ENCODE measurements around the gene MRPS18C.
"Not testable (repeated sequence)": the region's sequence is repeated elsewhere in the genome, so short reads cannot be mapped to it uniquely, and the experiment has no call there.

Gene MRPS18C

DNA sequence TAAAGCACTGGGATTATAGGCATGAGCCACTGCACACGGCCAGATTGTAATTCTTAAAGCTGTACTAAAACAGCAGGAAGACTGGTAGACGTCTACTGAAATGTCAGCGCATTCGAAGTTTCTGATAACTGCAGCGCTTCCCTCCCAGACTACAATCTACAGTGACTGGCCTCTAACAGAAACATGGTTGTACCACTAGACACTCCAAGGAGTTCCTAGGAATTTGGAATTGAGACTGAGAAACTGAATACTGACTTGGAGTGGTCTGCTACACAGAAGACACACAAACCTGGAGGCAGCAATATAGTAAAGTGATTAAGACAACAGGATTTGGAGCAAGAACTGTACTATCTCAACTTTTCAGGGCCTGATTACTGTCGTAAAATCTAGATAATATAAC is 1.2 kb upstream of the MRPS18C start:
- Histone ChIP-seq H3K9ac (ENCODE audit: low read depth, low read length) (peak overlapping the region; percentile 95), H3K27ac (ENCODE audit: low read length) (no peak overlapping the region), H3K27me3 (ENCODE audit: insufficient read depth, low read length) (no peaks in the 10 kb centered on the region), H3K36me3 (ENCODE audit: insufficient read depth, low read depth, low read length) (peaks cover 41% of the 10 kb centered on the region), H3K4me3 (ENCODE audit: low read length) (peak overlapping the region; percentile 95), H3K9me3 (ENCODE audit: insufficient read depth, low read depth, low read length) (no peaks in the 10 kb centered on the region), H3K4me1 (ENCODE audit: insufficient read depth, low read length) (0 out of 2 replicates have a peak, but pooled peaks cover 2% of the 10 kb centered on the region)

DNA sequence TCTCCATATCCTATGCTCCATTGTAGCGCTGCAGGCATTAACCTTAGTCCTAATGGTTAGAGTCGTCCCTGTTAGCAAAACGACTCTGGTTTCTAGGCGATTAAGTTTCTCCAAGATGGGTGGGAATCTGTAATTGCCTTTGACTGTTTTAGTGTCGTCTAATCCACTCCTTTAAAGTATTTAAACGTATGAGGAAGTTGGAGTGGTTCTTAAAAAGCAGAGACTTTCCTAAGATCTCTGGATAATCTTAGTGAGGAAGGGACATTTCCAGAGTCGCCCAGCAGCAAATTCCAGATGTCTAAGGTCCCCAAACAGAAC is 285 bp downstream of the MRPS18C start:
- Histone ChIP-seq H3K27ac (ENCODE audit: low read length) (no peak overlapping the region), H3K4me1 (ENCODE audit: insufficient read depth, low read length) (0 out of 2 replicates have a peak, but pooled peaks cover 2% of the 10 kb centered on the region), H3K9ac (ENCODE audit: low read depth, low read length) (peak overlapping the region; percentile 95), H3K4me3 (ENCODE audit: low read length) (peak overlapping the region; percentile 95), H3K9me3 (ENCODE audit: insufficient read depth, low read depth, low read length) (no peaks in the 10 kb centered on the region), H3K27me3 (ENCODE audit: insufficient read depth, low read length) (no peaks in the 10 kb centered on the region), H3K36me3 (ENCODE audit: insufficient read depth, low read depth, low read length) (peaks cover 55% of the 10 kb centered on the region)

DNA sequence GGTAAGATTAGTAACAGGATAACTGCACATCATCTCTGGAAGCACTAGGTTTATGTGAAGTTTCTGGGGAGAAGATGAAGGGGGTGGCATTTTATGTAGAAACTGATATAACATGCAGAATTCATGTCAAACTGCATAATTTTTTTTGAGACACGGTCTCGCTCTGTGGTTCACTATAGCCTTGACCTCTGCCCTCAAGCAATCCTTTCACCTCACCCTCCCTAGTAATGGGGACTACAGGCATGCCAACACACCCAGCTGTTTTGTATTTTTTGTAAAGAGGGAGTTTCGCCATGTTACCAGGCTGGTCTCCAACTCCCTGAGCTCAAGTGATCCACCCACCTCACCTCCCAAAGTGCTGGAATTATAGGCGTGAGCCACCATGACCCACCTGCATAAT is 17.6 kb downstream of the MRPS18C start:
- Histone ChIP-seq H3K27me3 (ENCODE audit: insufficient read depth, low read length) (no peaks in the 10 kb centered on the region), H3K4me1 (ENCODE audit: insufficient read depth, low read length) (no peaks in the 10 kb centered on the region), H3K27ac (ENCODE audit: low read length) (no peak overlapping the region), H3K9me3 (ENCODE audit: insufficient read depth, low read depth, low read length) (no peaks in the 10 kb centered on the region), H3K9ac (ENCODE audit: low read depth, low read length) (no peak overlapping the region), H3K36me3 (ENCODE audit: insufficient read depth, low read depth, low read length) (peaks cover 25% of the 10 kb centered on the region), H3K4me3 (ENCODE audit: low read length) (no peak overlapping the region)

DNA sequence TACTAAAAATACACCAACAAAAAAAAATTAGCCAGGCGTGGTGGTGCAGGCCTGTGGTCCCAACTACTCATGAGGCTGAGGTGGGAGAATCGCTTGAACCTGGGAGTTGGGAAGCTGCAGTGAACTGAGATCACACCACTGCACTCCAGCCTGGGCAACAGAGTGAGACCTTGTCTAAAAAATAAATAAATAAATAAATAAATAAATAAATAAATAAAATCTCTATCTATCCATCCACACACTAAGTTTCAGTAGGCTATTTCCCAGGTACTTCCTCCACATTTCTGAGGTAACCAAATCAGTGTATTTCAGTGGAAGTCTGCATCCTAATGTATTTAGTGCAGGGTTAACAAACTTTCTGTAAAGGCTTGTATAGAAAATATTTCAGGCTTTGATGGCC is 18.1 kb downstream of the MRPS18C start:
- no peaks in the 10 kb centered on the region for H3K9me3 ChIP-seq (ENCODE audit: insufficient read depth, low read depth, low read length)
- no peak overlapping the region for H3K27ac ChIP-seq (ENCODE audit: low read length)
- no peak overlapping the region for H3K4me3 ChIP-seq (ENCODE audit: low read length)
- no peaks in the 10 kb centered on the region for H3K27me3 ChIP-seq (ENCODE audit: insufficient read depth, low read length)
- no peaks in the 10 kb centered on the region for H3K4me1 ChIP-seq (ENCODE audit: insufficient read depth, low read length)
- H3K9ac ChIP-seq (ENCODE audit: low read depth, low read length): no peak overlapping the region
- peaks cover 19% of the 10 kb centered on the region for H3K36me3 ChIP-seq (ENCODE audit: insufficient read depth, low read depth, low read length)

DNA sequence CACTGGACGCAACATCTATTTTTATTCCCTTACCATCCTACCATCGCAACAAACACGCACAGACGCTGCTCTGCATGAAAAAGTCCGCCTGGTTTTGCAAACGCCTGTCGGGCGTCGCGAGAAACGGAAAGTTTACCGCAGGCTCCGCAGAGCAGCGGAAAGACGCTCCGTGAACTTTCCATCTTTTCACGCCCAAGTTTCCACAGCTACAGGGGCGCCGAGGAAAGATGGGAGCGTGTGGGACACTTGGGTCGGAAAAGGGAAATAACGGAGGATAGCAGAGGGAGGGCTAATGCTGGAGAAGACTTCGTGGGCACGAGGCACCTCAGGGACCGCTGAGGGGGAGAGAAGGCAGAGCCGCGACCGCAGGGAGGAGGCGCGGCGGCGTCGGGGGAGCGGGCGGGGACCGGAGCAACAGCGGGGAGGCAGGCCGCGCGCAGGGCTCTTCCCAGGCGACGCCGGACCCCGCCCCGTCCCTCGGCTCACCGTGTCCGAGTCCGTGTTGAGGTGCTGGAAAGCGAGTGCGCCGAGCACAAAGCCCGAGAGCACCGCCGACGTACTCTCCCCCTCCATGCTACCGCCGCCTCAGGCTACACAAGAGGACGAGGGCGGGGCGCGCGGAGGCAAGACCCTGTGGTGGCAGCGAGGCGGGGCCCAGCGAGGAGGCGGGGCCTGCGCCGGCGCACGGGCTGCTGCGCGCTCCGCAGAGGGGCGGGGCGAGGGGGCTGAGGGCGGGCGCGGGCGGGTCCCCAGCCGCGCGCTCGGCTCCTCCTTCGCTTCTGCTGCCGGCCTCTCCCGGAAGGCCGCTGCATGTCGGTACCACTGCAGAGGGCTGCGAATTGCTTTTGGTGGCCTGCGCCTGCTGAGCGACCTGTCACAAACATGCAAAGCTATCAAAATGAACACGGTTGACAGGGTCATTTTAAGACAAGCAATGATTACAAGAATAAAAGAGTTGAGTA is 28.9 kb downstream of the MRPS18C start, which contains the start of gene ABRAXAS1:
Gene ABRAXAS1 (minus strand): TSS at position 601 of the 962 bp plus-strand sequence. CDS start 28 bp downstream, at position 573.
- Histone ChIP-seq H3K27ac (ENCODE audit: low read length) (no peak within 1 kb of the TSS), H3K4me3 (ENCODE audit: low read length) (peak within 1 kb of the TSS; percentile 80), H3K27me3 (ENCODE audit: insufficient read depth, low read length) (peaks cover 9% of the 10 kb centered on the region; the same call in 1 of the 2 replicates), H3K9me3 (ENCODE audit: insufficient read depth, low read depth, low read length) (no peaks in the 10 kb centered on the region), H3K9ac (ENCODE audit: low read depth, low read length) (peak within 1 kb of the TSS; percentile 70; the same call in 1 of the 2 replicates), H3K4me1 (ENCODE audit: insufficient read depth, low read length) (peaks cover 5% of the 10 kb centered on the region; the same call in 1 of the 2 replicates), H3K36me3 (ENCODE audit: insufficient read depth, low read depth, low read length) (peaks cover 9% of the 10 kb centered on the region; the same call in 1 of the 2 replicates)

DNA sequence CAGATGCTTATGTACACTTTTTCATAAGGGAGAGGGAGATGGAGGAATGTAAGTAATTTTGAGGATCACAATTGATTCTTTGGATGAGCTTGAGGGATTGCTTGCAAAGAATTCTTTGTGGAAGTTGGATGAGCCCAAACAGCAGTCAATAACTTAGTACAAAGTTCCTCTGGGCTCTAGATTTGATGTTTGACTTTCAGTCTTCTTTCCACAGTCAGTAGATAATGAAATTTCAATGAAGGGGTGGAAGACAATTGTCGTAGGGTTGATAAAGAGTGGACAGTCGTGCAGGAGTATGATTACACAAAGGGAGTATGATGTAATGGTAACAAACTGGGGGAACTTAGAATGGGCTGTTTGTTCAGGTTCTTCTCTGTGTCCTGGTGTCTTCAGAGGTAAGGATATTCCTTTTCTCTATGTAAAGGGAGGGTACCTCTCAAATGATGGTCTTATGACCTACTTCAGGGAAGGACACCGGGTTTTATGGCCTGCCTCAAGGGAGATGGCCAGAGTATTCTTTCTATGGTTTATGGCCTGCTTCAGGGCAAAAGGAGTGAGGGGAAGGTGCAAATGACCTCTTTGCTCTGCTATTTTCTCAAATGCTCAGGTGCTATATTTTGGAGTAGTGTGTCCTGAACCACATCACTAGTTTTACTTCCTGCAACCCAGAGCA is 30.7 kb downstream of the MRPS18C start:
- H3K27me3 ChIP-seq (ENCODE audit: insufficient read depth, low read length): peaks cover 9% of the 10 kb centered on the region; the same call in 1 of the 2 replicates
- H3K4me1 ChIP-seq (ENCODE audit: insufficient read depth, low read length): peaks cover 5% of the 10 kb centered on the region; the same call in 1 of the 2 replicates
- H3K36me3 ChIP-seq (ENCODE audit: insufficient read depth, low read depth, low read length): no peaks in the 10 kb centered on the region
- no peak overlapping the region for H3K9ac ChIP-seq (ENCODE audit: low read depth, low read length)
- no peak overlapping the region for H3K4me3 ChIP-seq (ENCODE audit: low read length)
- no peak overlapping the region for H3K27ac ChIP-seq (ENCODE audit: low read length)
- no peaks in the 10 kb centered on the region for H3K9me3 ChIP-seq (ENCODE audit: insufficient read depth, low read depth, low read length)

- Histone ChIP-seq H3K9ac (ENCODE audit: low read depth, low read length) (no peak overlapping the region), H3K36me3 (ENCODE audit: insufficient read depth, low read depth, low read length) (no peaks in the 10 kb centered on the region), H3K4me1 (ENCODE audit: insufficient read depth, low read length) (peaks cover 5% of the 10 kb centered on the region; the same call in 1 of the 2 replicates), H3K27me3 (ENCODE audit: insufficient read depth, low read length) (no peaks in the 10 kb centered on the region), H3K27ac (ENCODE audit: low read length) (no peak overlapping the region), H3K9me3 (ENCODE audit: insufficient read depth, low read depth, low read length) (no peaks in the 10 kb centered on the region), H3K4me3 (ENCODE audit: low read length) (no peak overlapping the region)
Measured at GRCh38 chr4:83489711-83490326, 34.0 kb downstream of the MRPS18C start.

DNA sequence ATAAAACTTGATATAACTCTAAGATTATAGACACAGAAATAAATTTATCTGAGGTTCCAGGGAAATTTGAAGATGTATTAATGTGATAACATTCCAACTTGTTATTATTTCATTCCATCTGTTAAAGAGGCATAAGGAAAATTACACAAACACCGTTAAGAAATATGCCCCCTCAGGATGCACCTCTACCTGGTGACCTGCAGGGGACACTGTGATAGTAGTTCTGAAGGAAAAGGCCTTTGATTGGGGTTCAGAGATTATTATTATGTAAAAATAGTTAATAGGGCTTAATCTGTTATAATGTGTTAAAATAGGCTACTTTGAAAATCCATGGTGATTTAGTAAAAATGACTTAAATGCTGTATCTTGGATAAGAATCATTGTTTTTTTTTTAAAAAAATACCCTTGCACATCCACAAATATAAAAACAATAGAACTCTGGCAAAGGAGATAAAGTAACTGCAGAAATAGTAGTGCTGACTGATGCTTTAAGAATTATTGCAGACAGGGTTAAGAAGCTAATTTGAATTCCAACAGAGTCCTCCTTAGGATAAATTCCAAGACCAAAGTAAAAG is 35.1 kb downstream of the MRPS18C start:
- H3K4me3 ChIP-seq (ENCODE audit: low read length): no peak overlapping the region
- H3K9me3 ChIP-seq (ENCODE audit: insufficient read depth, low read depth, low read length): no peaks in the 10 kb centered on the region
- H3K4me1 ChIP-seq (ENCODE audit: insufficient read depth, low read length): no peaks in the 10 kb centered on the region
- no peak overlapping the region for H3K27ac ChIP-seq (ENCODE audit: low read length)
- no peak overlapping the region for H3K9ac ChIP-seq (ENCODE audit: low read depth, low read length)
- no peaks in the 10 kb centered on the region for H3K27me3 ChIP-seq (ENCODE audit: insufficient read depth, low read length)
- no peaks in the 10 kb centered on the region for H3K36me3 ChIP-seq (ENCODE audit: insufficient read depth, low read depth, low read length)

DNA sequence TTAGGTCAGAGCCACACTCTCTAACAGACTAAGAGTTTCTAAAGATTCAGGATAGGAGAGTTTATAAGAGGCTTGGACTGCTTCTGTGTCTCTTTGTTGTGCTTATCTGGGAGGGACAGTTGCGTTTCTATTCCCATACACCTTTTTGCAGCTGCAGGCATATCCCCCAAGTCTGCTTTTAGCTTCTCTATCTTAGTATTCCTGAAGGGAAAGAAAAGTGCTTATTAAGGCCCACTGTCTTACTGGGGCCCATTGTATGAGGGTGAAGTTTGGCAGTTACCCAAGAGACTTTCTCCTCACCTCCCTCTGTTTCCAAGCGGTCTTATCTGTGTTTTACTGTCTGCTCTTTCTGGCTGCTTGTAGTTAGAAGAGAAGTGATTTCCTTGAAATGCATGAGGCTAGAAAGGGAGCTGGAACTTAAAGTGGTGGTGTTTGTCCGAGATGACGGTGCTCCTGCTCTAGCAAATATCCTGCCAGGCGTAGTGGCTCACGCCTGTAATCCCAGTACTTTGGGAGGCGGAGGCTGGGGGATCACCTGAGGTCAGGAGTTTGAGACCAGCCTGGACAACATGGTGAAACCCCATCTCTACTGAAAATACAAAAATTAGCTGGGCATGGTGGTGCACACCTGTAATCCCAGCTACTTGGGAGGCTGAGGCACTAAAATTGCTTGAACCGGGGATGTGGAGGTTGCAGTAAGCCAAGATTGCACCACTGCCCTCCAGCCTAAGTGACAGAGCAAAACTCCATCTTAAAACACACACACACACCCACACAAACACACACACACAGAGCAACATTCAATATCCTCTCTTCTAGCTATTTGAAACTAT is 40.4 kb downstream of the MRPS18C start:
- H3K4me3 ChIP-seq (ENCODE audit: low read length); H3K27ac ChIP-seq (ENCODE audit: low read length); H3K27me3 ChIP-seq (ENCODE audit: insufficient read depth, low read length); H3K36me3 ChIP-seq (ENCODE audit: insufficient read depth, low read depth, low read length); H3K9ac ChIP-seq (ENCODE audit: low read depth, low read length); H3K9me3 ChIP-seq (ENCODE audit: insufficient read depth, low read depth, low read length); H3K4me1 ChIP-seq (ENCODE audit: insufficient read depth, low read length): not testable (repeated sequence)

GRCh38 chr4:83498187-83498586 is 42.3 kb downstream of the MRPS18C start:
- H3K27ac ChIP-seq (ENCODE audit: low read length): no peak overlapping the region
- no peaks in the 10 kb centered on the region for H3K4me1 ChIP-seq (ENCODE audit: insufficient read depth, low read length)
- H3K9me3 ChIP-seq (ENCODE audit: insufficient read depth, low read depth, low read length): no peaks in the 10 kb centered on the region
- H3K27me3 ChIP-seq (ENCODE audit: insufficient read depth, low read length): no peaks in the 10 kb centered on the region
- H3K36me3 ChIP-seq (ENCODE audit: insufficient read depth, low read depth, low read length): no peaks in the 10 kb centered on the region
- H3K4me3 ChIP-seq (ENCODE audit: low read length): no peak overlapping the region
- H3K9ac ChIP-seq (ENCODE audit: low read depth, low read length): no peak overlapping the region

DNA sequence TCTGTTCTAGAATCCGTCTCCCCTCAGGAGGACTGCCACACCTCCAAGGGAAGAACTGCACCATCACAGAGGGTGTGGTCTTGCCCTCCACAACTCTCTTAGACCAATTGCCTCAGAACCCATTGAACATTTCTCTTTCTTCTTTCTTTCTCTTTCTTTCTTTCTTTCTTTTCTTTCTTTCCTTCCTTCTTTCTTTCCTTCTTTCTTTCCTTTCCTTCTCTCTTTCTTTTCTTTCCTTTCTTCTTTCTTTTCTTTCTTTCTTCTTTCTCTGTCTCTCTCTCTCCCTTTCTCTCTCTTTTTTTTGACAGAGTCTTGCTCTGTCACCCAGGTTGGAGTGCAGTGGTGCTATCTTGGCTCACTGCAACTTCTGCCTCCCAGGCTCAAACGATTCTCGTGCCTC is 45.8 kb downstream of the MRPS18C start:
- not testable (repeated sequence) for H3K27me3 ChIP-seq (ENCODE audit: insufficient read depth, low read length); H3K9me3 ChIP-seq (ENCODE audit: insufficient read depth, low read depth, low read length); H3K4me3 ChIP-seq (ENCODE audit: low read length); H3K4me1 ChIP-seq (ENCODE audit: insufficient read depth, low read length); H3K36me3 ChIP-seq (ENCODE audit: insufficient read depth, low read depth, low read length); H3K27ac ChIP-seq (ENCODE audit: low read length); H3K9ac ChIP-seq (ENCODE audit: low read depth, low read length)
